ENCODE results near the gene OBP2B. TPM values are rescaled to one million over a fixed set of nuclear protein-coding genes. Genes with fewer than 3 reads are reported as not detected.
"Not testable (repeated sequence)": the region's sequence is repeated elsewhere in the genome, so short reads cannot be mapped to it uniquely, and the experiment has no call there.

OBP2B gene
- total and polyA plus RNA-seq, 9 of the 15 experiments (the other 6 are each of a cell fraction or from before 2014, with no cell fraction given): not detected

DNA sequence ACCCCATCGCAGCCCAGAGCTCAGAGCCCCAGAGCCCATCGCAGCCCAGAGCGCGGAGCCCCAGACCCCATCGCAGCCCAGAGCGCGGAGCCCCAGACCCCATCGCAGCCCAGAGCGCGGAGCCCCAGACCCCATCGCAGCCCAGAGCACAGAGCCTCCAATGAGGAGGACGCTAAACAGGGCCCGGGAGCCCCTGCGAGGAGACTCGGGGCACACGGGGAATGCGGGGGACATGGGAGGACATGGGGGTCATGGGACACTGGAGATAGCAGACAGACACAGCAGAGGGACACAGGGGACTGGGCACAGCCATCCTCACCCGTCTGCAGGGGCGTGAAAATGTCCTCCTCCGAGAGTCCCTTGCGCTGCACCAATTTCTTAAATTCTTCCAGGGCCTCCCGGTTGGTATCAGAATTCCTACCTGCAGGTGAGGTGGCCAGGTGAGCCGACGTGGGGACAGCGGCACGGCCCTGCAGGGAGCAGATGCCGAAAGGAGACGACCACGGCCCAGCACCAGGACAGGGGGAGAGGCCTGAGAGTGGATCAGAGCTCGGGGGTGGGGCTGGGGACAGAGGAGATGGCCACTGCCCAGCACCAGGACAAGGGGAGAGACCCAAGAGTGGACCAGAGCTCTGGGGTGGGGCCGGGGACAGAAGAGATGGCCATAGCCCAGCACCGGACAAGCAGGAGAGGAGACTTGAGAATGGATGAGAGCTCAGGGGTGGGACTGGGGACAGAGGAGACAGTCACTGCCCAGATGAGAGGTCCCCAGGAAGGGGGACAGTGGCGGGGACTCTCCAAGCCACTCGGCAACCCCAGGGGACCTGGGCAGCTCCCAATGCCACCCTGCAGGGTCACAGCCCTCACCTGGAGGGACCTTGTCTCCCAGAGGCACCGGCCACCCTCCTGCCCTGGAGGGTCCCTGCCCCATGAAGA, 2.8 kb downstream of the OBP2B start (continued):
- TF ChIP-seq, protein P1, sequence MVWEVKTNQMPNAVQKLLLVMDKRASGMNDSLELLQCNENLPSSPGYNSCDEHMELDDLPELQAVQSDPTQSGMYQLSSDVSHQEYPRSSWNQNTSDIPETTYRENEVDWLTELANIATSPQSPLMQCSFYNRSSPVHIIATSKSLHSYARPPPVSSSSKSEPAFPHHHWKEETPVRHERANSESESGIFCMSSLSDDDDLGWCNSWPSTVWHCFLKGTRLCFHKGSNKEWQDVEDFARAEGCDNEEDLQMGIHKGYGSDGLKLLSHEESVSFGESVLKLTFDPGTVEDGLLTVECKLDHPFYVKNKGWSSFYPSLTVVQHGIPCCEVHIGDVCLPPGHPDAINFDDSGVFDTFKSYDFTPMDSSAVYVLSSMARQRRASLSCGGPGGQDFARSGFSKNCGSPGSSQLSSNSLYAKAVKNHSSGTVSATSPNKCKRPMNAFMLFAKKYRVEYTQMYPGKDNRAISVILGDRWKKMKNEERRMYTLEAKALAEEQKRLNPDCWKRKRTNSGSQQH (CRISPR knock-in tag; IDR thresholded peaks at IDR 0.05): no peak
- no peak for TF ChIP-seq SIX5 (IDR thresholded peaks at IDR 0.05; ENCODE audit: borderline replicate concordance in 1 of 2, insufficient read depth in 1 of 2, low read depth in 1 of 2, low read length in 2 of 2)

DNA sequence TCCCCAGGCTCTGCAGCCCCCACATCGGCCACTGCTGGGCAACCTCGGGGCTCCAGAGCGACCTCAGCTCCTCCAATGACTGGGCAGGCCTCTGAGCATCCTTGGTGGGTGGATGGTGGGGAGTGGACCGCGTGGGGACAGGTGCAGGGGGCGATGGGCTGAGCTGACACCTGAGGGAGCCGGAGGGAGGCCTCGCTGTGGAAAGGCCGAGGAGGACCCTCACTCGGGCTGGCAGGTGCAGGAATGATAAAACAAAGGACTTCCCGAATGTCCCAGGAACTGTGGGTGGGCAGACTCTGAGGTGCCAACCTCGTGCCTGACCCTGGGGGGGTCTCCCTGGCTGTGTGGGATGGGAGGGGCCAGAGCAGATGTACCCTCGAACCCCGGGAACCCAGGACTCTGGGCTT, 3.6 kb downstream of the OBP2B start:
- WGBS (ENCODE audit: insufficient coverage, low coverage, missing lambda C conversion rate): 2% methylated on average over 11 of the region's 14 CpGs
- CTCF ChIA-PET (ENCODE audit: low intra/inter-chr PET ratio); H3K27ac ChIP-seq (ENCODE audit: extremely low read depth, low read depth, low read length); BruUV-seq (replicated peaks); POLR2A ChIA-PET; H3K79me2 ChIP-seq (ENCODE audit: control insufficient read depth, insufficient read depth, low read length); H4K20me1 ChIP-seq (replicated peaks; ENCODE audit: control insufficient read depth, insufficient read depth, low read length); H3K36me3 ChIP-seq (ENCODE audit: control insufficient read depth, insufficient read depth, low read length); H3K4me2 ChIP-seq (ENCODE audit: insufficient read depth, low read length); ATAC-seq; H3K9ac ChIP-seq (ENCODE audit: insufficient read depth in 1 of 2, low read depth in 2 of 2, low read length in 2 of 2); H3K9me3 ChIP-seq (replicated peaks; ENCODE audit: control insufficient read depth, insufficient read depth, low read depth, low read length); DNase-seq (ENCODE audit: extremely low read depth in 1 of 4, low spot score in 3 of 4); FAIRE-seq; H3K4me3 ChIP-seq; intact Hi-C loops (cut with micrococcal nuclease); in situ Hi-C loops (cut with MboI); H3K9me1 ChIP-seq (ENCODE audit: control insufficient read depth, insufficient read depth, low read length); H2AFZ ChIP-seq (ENCODE audit: low read depth, low read length): not testable (repeated sequence)
- peaks cover 39 to 86% of the 10 kb centered on the region in 2 experiments for H3K27me3 ChIP-seq (ENCODE audit: control insufficient read depth in 2 of 2, insufficient read depth in 2 of 2, low read length in 2 of 2)
- peaks cover 0 to 11% of the 10 kb centered on the region in 2 experiments; a peak in 1 of 5 replicates for H3K4me1 ChIP-seq (replicated peaks in 1 of 2; ENCODE audit: control insufficient read depth in 2 of 2, insufficient read depth in 2 of 2, low read length in 2 of 2)

All from K562 (cell line).